ENCODE results near the gene ANKS4B. TPM values are rescaled to one million over a fixed set of nuclear protein-coding genes. Genes with fewer than 3 reads are reported as not detected.
A peak's percentile ranks its signal among the peaks of the same experiment; 100 is the strongest.
"Not testable (repeated sequence)": the region's sequence is repeated elsewhere in the genome, so short reads cannot be mapped to it uniquely, and the experiment has no call there.

The ANKS4B gene
- total RNA-seq, 1 experiment from 2014 or later = 0.07 TPM

- ChIA-PET POLR2A (interaction anchor here (0.7 kb wide), 1 partner anchor 97 kb away, joined by 3 read pairs; no protein-coding TSS in a partner anchor), CTCF (interaction anchor here (0.9 to 1.4 kb wide), 2 partner anchors 15 to 97 kb away, joined by 3 to 6 read pairs; no protein-coding TSS in a partner anchor)
- H3K9me3 Mint-ChIP-seq = peaks cover 39% of the 10 kb centered on the region
- no peak overlapping the region for H3K4me3 Mint-ChIP-seq
- H3K27ac Mint-ChIP-seq = no peak overlapping the region
- H3K36me3 Mint-ChIP-seq = peaks cover 15% of the 10 kb centered on the region
- peaks cover 12% of the 10 kb centered on the region for H3K27me3 Mint-ChIP-seq (ENCODE audit: low read depth)
- ATAC-seq (no peak), DNase-seq (ENCODE audit: low spot score) (no peak)
- peaks cover 9% of the 10 kb centered on the region for H3K4me1 Mint-ChIP-seq
- no peak for TF ChIP-seq MAX (CRISPR knock-in tag; IDR thresholded peaks at IDR 0.05)
- no peak for TF ChIP-seq NFE2L1 (CRISPR knock-in tag; IDR thresholded peaks at IDR 0.05)
- TF ChIP-seq, protein P1, sequence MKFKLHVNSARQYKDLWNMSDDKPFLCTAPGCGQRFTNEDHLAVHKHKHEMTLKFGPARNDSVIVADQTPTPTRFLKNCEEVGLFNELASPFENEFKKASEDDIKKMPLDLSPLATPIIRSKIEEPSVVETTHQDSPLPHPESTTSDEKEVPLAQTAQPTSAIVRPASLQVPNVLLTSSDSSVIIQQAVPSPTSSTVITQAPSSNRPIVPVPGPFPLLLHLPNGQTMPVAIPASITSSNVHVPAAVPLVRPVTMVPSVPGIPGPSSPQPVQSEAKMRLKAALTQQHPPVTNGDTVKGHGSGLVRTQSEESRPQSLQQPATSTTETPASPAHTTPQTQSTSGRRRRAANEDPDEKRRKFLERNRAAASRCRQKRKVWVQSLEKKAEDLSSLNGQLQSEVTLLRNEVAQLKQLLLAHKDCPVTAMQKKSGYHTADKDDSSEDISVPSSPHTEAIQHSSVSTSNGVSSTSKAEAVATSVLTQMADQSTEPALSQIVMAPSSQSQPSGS (CRISPR knock-in tag; IDR thresholded peaks at IDR 0.05; ENCODE audit: borderline replicate concordance, low read depth) = no peak
- TF ChIP-seq ZNF532 (CRISPR knock-in tag; IDR thresholded peaks at IDR 0.05; ENCODE audit: borderline replicate concordance) = no peak
- no peak for TF ChIP-seq GTF2I (CRISPR knock-in tag; conservative IDR thresholded peaks at IDR 0.05)
- no peak for TF ChIP-seq OVOL2 (CRISPR knock-in tag; IDR thresholded peaks at IDR 0.05; ENCODE audit: borderline replicate concordance)
Observed at GRCh38 chr16:21285314-21285713, 51.8 kb downstream of the ANKS4B start.

DNA sequence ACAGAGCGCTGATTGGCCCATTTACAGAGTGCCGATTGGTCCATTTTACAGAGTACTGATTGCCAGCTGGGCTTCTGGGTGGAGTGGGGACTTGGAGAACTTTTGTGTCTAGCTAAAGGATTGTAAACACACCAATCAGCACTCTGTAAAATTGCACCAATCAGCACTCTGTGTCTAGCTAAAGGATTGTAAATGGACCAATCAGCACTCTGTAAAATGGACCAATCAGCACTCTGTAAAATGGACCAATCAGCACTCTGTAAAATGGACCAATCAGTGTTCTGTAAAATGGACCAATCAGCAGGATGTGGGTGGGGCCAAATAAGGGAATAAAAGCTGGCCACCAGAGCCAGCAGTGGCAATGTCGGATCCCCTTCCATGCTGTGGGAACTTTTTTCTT is 56.3 kb downstream of the ANKS4B start:
- H3K27me3 Mint-ChIP-seq (ENCODE audit: low read depth) = peaks cover 20% of the 10 kb centered on the region
- H3K4me3 Mint-ChIP-seq; H3K27ac Mint-ChIP-seq; DNase-seq (ENCODE audit: low spot score); ATAC-seq; POLR2A ChIA-PET; H3K4me1 Mint-ChIP-seq: not testable (repeated sequence)
- H3K9me3 Mint-ChIP-seq = peaks cover 29% of the 10 kb centered on the region
- H3K36me3 Mint-ChIP-seq = peaks cover 16% of the 10 kb centered on the region
- CTCF ChIA-PET = interaction anchor here (2.6 kb wide), 1 partner anchor 11 kb away, joined by 11 read pairs; no protein-coding TSS in a partner anchor

DNA sequence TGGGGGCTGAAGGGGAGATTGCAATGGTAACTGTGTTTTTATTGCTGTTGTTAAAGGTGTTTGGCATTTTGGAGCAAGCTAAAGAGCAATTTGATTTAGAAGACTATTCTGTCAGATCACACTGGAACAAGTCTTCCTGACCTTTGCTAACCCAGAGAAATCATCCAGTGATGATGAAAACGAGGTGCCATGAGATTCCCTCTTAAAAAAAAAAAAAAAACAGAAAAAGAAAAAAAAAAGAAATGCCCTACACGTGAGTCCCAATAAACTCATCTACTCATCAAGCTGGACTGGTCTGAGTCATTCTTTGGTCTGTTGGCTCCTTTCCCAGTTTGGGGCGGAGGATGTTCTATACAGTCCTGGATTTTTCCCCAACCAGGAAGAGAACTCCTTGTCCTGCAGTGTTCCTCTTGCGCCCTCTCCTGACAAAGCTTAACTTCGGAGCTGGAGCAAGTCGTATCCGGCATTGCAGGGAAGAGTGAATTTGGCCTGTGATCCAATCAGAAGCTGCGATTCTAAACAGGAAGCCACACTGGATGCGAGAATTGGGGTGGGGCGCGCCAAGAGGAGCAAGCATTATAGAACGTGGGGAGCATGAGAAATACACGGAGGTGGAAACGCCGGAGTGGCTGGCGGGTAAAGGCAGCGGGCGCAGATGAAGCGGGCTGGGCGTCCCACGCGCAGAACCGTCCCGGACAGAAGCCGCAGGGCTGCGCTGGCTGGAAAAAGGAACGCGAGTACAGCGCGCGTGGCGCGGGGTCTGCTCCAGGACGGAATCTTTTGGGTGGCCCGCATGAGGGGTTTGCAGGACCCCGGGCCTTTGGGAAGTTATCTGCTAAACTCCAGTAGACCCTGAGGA is 67.0 kb downstream of the ANKS4B start:
- H3K4me3 Mint-ChIP-seq = peak overlapping the region; percentile 91
- peak overlapping the region; percentile 24; the same call in 1 of the 2 replicates for H3K27ac Mint-ChIP-seq
- ChIA-PET CTCF (interaction anchor here (0.6 to 5.0 kb wide), 51 partner anchors 8 to 1076 kb away, joined by 3 to 186 read pairs (median 5); partner anchors contain the start of genes CRYM, DNAH3, ERI2 and LDAF1), POLR2A (interaction anchor here (0.6 to 2.1 kb wide), 8 partner anchors 20 to 1862 kb away, joined by 3 to 15 read pairs (median 4); partner anchors contain the start of gene LDAF1)
- ATAC-seq (peak; percentile 86), DNase-seq (ENCODE audit: low spot score) (peak; percentile 86)
- no peaks in the 10 kb centered on the region for H3K9me3 Mint-ChIP-seq
- H3K36me3 Mint-ChIP-seq = no peaks in the 10 kb centered on the region
- peaks cover 45% of the 10 kb centered on the region for H3K27me3 Mint-ChIP-seq (ENCODE audit: low read depth)
- H3K4me1 Mint-ChIP-seq = peaks cover 31% of the 10 kb centered on the region
- TF ChIP-seq PRDM15 (CRISPR knock-in tag; IDR thresholded peaks at IDR 0.05) (peak; percentile 79), TEAD4 (CRISPR knock-in tag; IDR thresholded peaks at IDR 0.05) (no peak), SP1 (CRISPR knock-in tag; conservative IDR thresholded peaks at IDR 0.05) (peak; percentile 60; the same call in 1 of the 2 replicates), ETV6 (CRISPR knock-in tag; IDR thresholded peaks at IDR 0.05) (peak; percentile 70), FOXK1 (CRISPR knock-in tag; IDR thresholded peaks at IDR 0.05) (peak; percentile 59; the same call in 1 of the 2 replicates), GABPB1 (CRISPR knock-in tag; IDR thresholded peaks at IDR 0.05) (peak; percentile 85), IRF2 (CRISPR knock-in tag; IDR thresholded peaks at IDR 0.05; ENCODE audit: borderline replicate concordance, low read depth) (no peak)
- TF ChIP-seq, protein P2, sequence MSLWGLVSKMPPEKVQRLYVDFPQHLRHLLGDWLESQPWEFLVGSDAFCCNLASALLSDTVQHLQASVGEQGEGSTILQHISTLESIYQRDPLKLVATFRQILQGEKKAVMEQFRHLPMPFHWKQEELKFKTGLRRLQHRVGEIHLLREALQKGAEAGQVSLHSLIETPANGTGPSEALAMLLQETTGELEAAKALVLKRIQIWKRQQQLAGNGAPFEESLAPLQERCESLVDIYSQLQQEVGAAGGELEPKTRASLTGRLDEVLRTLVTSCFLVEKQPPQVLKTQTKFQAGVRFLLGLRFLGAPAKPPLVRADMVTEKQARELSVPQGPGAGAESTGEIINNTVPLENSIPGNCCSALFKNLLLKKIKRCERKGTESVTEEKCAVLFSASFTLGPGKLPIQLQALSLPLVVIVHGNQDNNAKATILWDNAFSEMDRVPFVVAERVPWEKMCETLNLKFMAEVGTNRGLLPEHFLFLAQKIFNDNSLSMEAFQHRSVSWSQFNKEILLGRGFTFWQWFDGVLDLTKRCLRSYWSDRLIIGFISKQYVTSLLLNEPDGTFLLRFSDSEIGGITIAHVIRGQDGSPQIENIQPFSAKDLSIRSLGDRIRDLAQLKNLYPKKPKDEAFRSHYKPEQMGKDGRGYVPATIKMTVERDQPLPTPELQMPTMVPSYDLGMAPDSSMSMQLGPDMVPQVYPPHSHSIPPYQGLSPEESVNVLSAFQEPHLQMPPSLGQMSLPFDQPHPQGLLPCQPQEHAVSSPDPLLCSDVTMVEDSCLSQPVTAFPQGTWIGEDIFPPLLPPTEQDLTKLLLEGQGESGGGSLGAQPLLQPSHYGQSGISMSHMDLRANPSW (CRISPR knock-in tag; conservative IDR thresholded peaks at IDR 0.05; ENCODE audit: low read depth) = no peak
- TF ChIP-seq, protein P3, sequence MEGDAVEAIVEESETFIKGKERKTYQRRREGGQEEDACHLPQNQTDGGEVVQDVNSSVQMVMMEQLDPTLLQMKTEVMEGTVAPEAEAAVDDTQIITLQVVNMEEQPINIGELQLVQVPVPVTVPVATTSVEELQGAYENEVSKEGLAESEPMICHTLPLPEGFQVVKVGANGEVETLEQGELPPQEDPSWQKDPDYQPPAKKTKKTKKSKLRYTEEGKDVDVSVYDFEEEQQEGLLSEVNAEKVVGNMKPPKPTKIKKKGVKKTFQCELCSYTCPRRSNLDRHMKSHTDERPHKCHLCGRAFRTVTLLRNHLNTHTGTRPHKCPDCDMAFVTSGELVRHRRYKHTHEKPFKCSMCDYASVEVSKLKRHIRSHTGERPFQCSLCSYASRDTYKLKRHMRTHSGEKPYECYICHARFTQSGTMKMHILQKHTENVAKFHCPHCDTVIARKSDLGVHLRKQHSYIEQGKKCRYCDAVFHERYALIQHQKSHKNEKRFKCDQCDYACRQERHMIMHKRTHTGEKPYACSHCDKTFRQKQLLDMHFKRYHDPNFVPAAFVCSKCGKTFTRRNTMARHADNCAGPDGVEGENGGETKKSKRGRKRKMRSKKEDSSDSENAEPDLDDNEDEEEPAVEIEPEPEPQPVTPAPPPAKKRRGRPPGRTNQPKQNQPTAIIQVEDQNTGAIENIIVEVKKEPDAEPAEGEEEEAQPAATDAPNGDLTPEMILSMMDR (IDR thresholded peaks at IDR 0.05) = peak; percentile 38; the same call in 1 of the 2 replicates

Data from WTC11 (cell line).